GM23338 (cell line): ENCODE results near the gene VPS25. TPM values are rescaled to one million over a fixed set of nuclear protein-coding genes. Genes with fewer than 3 reads are reported as not detected.

Source experiments
- ATAC-seq: fragments of 200-7000 bp; cut with Tn5 transposase; 3 replicates; pipeline ENCODE4 v1.9.1; 2020
- DNase-seq: peaks from one replicate; pipeline ENCODE4 v3.0.0-alpha.2; 2015; ENCODE audit warnings: low spot score
- H2AFZ ChIP-seq: fragments of 200-600 bp; sonication (generic); 2 replicates; pipeline ENCODE4 v1.8.0; 2016; ENCODE audit warnings: antibody characterized with exemption, mild to moderate bottlenecking, moderate library complexity
- H3F3A ChIP-seq: fragments of 200-600 bp; sonication (generic); replicated peaks from 2 replicates; pipeline ENCODE4 v1.8.0; 2017; ENCODE audit warnings: antibody characterized with exemption, mixed run types, low read depth
- H3K27ac ChIP-seq: fragments of 200-600 bp; sonication (generic); 2 replicates; pipeline ENCODE4 v1.6.1; 2016; ENCODE audit warnings: low read depth
- H3K27me3 ChIP-seq: fragments of 200-600 bp; sonication (generic); 2 replicates; pipeline ENCODE4 v1.8.0; 2016; ENCODE audit warnings: mild to moderate bottlenecking, mixed run types, moderate library complexity; ENCODE audit not compliant: insufficient read depth
- H3K36me3 ChIP-seq: fragments of 200-600 bp; sonication (generic); 2 replicates; pipeline ENCODE4 v1.8.0; 2016; ENCODE audit warnings: mild to moderate bottlenecking; ENCODE audit not compliant: insufficient read depth
- H3K4me1 ChIP-seq: fragments of 200-600 bp; sonication (generic); 2 replicates; pipeline ENCODE4 v1.8.0; 2016; ENCODE audit warnings: mild to moderate bottlenecking, moderate library complexity; ENCODE audit not compliant: insufficient read depth
- H3K4me2 ChIP-seq: fragments of 200-600 bp; sonication (generic); 2 replicates; pipeline ENCODE4 v1.7.1; 2017; ENCODE audit warnings: mixed run types
- H3K4me3 ChIP-seq: fragments of 200-600 bp; sonication (generic); 2 replicates; pipeline ENCODE4 v1.6.1; 2016; ENCODE audit warnings: mixed run types
- H3K79me2 ChIP-seq: fragments of 200-600 bp; sonication (generic); replicated peaks from 2 replicates; pipeline ENCODE4 v1.8.0; 2017; ENCODE audit warnings: mild to moderate bottlenecking; ENCODE audit not compliant: insufficient read depth
- H3K9me2 ChIP-seq: fragments of 200-600 bp; sonication (generic); 2 replicates; pipeline ENCODE4 v1.8.0; 2017; ENCODE audit not compliant: insufficient read depth
- H4K20me1 ChIP-seq: fragments of 200-600 bp; sonication (generic); replicated peaks from 2 replicates; pipeline ENCODE4 v1.8.0; 2017; ENCODE audit warnings: mild to moderate bottlenecking; ENCODE audit not compliant: insufficient read depth
- H3K27ac Mint-ChIP-seq: 2 replicates; pipeline ENCODE4 v1.8.0; 2020; ENCODE audit warnings: inconsistent platforms, mild to moderate bottlenecking, moderate library complexity, mixed read lengths
- H3K27me3 Mint-ChIP-seq: 3 replicates; pipeline ENCODE4 v1.8.0; 2022; ENCODE audit warnings: low read depth, mild to moderate bottlenecking, moderate library complexity, mixed read lengths, inconsistent platforms; ENCODE audit not compliant: insufficient read depth, poor library complexity
- H3K36me3 Mint-ChIP-seq: 3 replicates; pipeline ENCODE4 v1.8.0; 2021; ENCODE audit warnings: low read depth, mild to moderate bottlenecking, inconsistent platforms, moderate library complexity, mixed read lengths
- H3K4me1 Mint-ChIP-seq: 3 replicates; pipeline ENCODE4 v1.8.0; 2020; ENCODE audit warnings: mild to moderate bottlenecking, inconsistent platforms, mixed read lengths
- H3K4me3 Mint-ChIP-seq: 3 replicates; pipeline ENCODE4 v1.8.0; 2021; ENCODE audit warnings: moderate library complexity, mild to moderate bottlenecking, inconsistent platforms, mixed read lengths
- H3K9me3 Mint-ChIP-seq: 3 replicates; pipeline ENCODE4 v1.8.0; 2020; ENCODE audit warnings: moderate library complexity, mild to moderate bottlenecking, inconsistent platforms, mixed read lengths
- CREB1 ChIP-seq: fragments of 250-450 bp; sonication (Bioruptor Pico); IDR thresholded peaks from 2 replicates; pipeline ENCODE4 v1.5.0; 2020; ENCODE audit warnings: low read depth, mild to moderate bottlenecking, moderate library complexity
- EZH2phosphoT487 ChIP-seq: fragments of 200-600 bp; sonication (generic); IDR thresholded peaks from one replicate; pipeline ENCODE4 v1.8.1; 2018; ENCODE audit warnings: antibody characterized with exemption; ENCODE audit not compliant: unreplicated experiment
- JUNB ChIP-seq: IDR thresholded peaks from one replicate; pipeline ENCODE4 v1.6.1; 2016; ENCODE audit warnings: antibody characterized with exemption; ENCODE audit not compliant: unreplicated experiment
- NANOG ChIP-seq: IDR thresholded peaks from 2 replicates; pipeline ENCODE4 v1.6.1; 2016; ENCODE audit warnings: antibody characterized with exemption, borderline replicate concordance
- POLR2AphosphoS5 ChIP-seq: IDR thresholded peaks from 2 replicates; pipeline ENCODE4 v1.6.1; 2016; ENCODE audit warnings: antibody characterized with exemption, low read depth
- ZNF114 ChIP-seq: fragments of 250-450 bp; sonication (Bioruptor Pico); IDR thresholded peaks from 2 replicates; pipeline ENCODE4 v1.5.0; 2020; ENCODE audit warnings: mild to moderate bottlenecking, moderate library complexity
- ZNF331 ChIP-seq: fragments of 250-450 bp; sonication (Bioruptor Pico); IDR thresholded peaks from 2 replicates; pipeline ENCODE4 v1.5.0; 2020; ENCODE audit warnings: low read depth, mild to moderate bottlenecking, moderate library complexity
- polyA plus RNA-seq: library from polyadenylated mRNA; unstranded; fragments of >200 nt; fragmentation: Nextera tagmentation; extraction: Ambion mirVana; gene quantifications from 2 replicates; pipeline ENCODE4 v1.2.1, GENCODE V29; 2016
- total RNA-seq: library from RNA; depleted of rRNA; stranded (reverse); fragments of >200 nt; shearing (Covaris generic); gene quantifications from 2 replicates; pipeline ENCODE4 v1.2.3, GENCODE V29; 2014
- TF ChIP-seq, protein P1 (sequence below): IDR thresholded peaks from 2 replicates; pipeline ENCODE4 v1.6.1; 2016; ENCODE audit warnings: antibody characterized with exemption
- TF ChIP-seq, protein P2 (sequence below): IDR thresholded peaks from one replicate; pipeline ENCODE4 v1.6.1; 2018; ENCODE audit warnings: antibody characterized with exemption; ENCODE audit not compliant: unreplicated experiment
- TF ChIP-seq, protein P3 (sequence below), 2 experiments: fragments of 200-600 bp in 1 of 2; sonication (generic) in 1 of 2; conservative IDR thresholded peaks; 2 replicates each; pipeline versions ENCODE4 v1.5.1 to v1.6.1; 2016 to 2017; ENCODE audit warnings: antibody characterized with exemption in 2 of 2, low read depth in 2 of 2, mild to moderate bottlenecking in 2 of 2, moderate library complexity in 1 of 2

The VPS25 gene
- total and polyA plus RNA-seq, 2 experiments from 2014 or later: 105 to 110 TPM

DNA sequence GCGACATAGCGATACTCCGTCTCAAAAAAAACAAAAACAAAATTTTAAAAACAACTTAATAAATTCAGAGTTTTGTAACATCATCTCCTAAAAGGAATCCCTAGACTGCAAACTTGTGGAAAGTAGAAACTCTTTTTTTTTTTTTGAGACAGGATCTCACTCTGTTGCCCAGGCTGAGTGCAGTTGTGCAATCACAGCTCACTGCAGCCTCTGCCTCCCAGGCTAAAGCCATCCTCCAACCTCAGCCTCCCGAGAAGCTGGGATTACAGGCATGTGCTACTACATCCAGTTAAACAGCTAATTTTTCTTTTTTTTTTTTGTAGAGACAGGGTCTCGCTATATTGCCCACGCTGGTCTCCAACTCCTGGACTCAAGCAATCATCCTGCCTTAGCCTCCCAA is 48.1 kb upstream of the VPS25 start:
- Histone ChIP-seq H3K4me1 (no peaks in the 10 kb centered on the region), H3F3A (no peaks in the 10 kb centered on the region), H3K9me2 (no peaks in the 10 kb centered on the region), H3K4me3 (no peak overlapping the region), H4K20me1 (0 out of 2 replicates have a peak, but pooled peaks cover 3% of the 10 kb centered on the region), H3K79me2 (no peaks in the 10 kb centered on the region), H2AFZ (no peak overlapping the region), H3K4me2 (no peak overlapping the region), H3K27me3 (no peaks in the 10 kb centered on the region), H3K36me3 (peaks cover 11% of the 10 kb centered on the region), H3K27ac (no peak overlapping the region)
- H3K36me3 Mint-ChIP-seq: peaks cover 37% of the 10 kb centered on the region
- no peak overlapping the region for H3K4me3 Mint-ChIP-seq
- H3K27ac Mint-ChIP-seq: no peak overlapping the region
- DNase-seq: no peak
- H3K27me3 Mint-ChIP-seq: no peaks in the 10 kb centered on the region
- H3K9me3 Mint-ChIP-seq: no peaks in the 10 kb centered on the region
- TF ChIP-seq, protein P1, sequence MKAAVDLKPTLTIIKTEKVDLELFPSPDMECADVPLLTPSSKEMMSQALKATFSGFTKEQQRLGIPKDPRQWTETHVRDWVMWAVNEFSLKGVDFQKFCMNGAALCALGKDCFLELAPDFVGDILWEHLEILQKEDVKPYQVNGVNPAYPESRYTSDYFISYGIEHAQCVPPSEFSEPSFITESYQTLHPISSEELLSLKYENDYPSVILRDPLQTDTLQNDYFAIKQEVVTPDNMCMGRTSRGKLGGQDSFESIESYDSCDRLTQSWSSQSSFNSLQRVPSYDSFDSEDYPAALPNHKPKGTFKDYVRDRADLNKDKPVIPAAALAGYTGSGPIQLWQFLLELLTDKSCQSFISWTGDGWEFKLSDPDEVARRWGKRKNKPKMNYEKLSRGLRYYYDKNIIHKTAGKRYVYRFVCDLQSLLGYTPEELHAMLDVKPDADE: no peak
- TF ChIP-seq ZNF331 (CRISPR knock-in tag): no peak
- TF ChIP-seq, protein P2, sequence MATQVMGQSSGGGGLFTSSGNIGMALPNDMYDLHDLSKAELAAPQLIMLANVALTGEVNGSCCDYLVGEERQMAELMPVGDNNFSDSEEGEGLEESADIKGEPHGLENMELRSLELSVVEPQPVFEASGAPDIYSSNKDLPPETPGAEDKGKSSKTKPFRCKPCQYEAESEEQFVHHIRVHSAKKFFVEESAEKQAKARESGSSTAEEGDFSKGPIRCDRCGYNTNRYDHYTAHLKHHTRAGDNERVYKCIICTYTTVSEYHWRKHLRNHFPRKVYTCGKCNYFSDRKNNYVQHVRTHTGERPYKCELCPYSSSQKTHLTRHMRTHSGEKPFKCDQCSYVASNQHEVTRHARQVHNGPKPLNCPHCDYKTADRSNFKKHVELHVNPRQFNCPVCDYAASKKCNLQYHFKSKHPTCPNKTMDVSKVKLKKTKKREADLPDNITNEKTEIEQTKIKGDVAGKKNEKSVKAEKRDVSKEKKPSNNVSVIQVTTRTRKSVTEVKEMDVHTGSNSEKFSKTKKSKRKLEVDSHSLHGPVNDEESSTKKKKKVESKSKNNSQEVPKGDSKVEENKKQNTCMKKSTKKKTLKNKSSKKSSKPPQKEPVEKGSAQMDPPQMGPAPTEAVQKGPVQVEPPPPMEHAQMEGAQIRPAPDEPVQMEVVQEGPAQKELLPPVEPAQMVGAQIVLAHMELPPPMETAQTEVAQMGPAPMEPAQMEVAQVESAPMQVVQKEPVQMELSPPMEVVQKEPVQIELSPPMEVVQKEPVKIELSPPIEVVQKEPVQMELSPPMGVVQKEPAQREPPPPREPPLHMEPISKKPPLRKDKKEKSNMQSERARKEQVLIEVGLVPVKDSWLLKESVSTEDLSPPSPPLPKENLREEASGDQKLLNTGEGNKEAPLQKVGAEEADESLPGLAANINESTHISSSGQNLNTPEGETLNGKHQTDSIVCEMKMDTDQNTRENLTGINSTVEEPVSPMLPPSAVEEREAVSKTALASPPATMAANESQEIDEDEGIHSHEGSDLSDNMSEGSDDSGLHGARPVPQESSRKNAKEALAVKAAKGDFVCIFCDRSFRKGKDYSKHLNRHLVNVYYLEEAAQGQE: no peak
- no peak for TF ChIP-seq NANOG
- TF ChIP-seq CREB1 (CRISPR knock-in tag): no peak
- no peak for TF ChIP-seq JUNB
- no peak for TF ChIP-seq EZH2phosphoT487
- TF ChIP-seq ZNF114 (CRISPR knock-in tag): no peak
- H3K4me1 Mint-ChIP-seq: no peaks in the 10 kb centered on the region
- ATAC-seq: no peak

DNA sequence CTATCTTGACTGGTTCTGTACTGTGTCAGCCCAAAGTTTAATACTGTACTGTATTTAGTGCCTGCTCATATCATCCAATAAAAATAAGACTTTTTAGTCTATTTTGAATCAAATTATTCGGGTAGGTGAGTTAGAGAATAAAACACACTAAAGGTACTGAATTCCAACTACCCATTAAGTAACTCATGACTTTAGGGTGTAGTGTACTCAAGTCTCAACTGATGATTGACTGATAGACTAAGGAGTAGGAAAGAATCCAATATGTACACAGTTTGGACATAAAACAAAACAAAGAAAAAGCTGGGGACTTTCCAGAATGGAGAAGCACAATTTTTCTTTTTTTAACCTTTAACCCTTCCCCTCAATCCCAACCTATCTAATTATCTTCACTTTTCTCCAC is 32.5 kb upstream of the VPS25 start:
- H3K4me3 Mint-ChIP-seq: no peak overlapping the region; the same call in 2 of the 3 replicates
- no peak for TF ChIP-seq POLR2AphosphoS5
- no peak for TF ChIP-seq ZNF114 (CRISPR knock-in tag)
- TF ChIP-seq, protein P2: no peak
- TF ChIP-seq, protein P3, sequence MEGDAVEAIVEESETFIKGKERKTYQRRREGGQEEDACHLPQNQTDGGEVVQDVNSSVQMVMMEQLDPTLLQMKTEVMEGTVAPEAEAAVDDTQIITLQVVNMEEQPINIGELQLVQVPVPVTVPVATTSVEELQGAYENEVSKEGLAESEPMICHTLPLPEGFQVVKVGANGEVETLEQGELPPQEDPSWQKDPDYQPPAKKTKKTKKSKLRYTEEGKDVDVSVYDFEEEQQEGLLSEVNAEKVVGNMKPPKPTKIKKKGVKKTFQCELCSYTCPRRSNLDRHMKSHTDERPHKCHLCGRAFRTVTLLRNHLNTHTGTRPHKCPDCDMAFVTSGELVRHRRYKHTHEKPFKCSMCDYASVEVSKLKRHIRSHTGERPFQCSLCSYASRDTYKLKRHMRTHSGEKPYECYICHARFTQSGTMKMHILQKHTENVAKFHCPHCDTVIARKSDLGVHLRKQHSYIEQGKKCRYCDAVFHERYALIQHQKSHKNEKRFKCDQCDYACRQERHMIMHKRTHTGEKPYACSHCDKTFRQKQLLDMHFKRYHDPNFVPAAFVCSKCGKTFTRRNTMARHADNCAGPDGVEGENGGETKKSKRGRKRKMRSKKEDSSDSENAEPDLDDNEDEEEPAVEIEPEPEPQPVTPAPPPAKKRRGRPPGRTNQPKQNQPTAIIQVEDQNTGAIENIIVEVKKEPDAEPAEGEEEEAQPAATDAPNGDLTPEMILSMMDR (conservative IDR thresholded peaks at IDR 0.05; ENCODE audit: low read depth in 2 of 2): no peak
- TF ChIP-seq CREB1 (CRISPR knock-in tag): no peak

More for the DNA sequence above, 32.5 kb upstream of the VPS25 start:
- peaks cover 5% of the 10 kb centered on the region; the same call in 1 of the 2 replicates for H3K9me2 ChIP-seq
- Mint-ChIP-seq H3K36me3 (peaks cover 5% of the 10 kb centered on the region; the same call in 2 of the 3 replicates), H3K27me3 (peaks cover 16% of the 10 kb centered on the region), H3K27ac (no peak overlapping the region), H3K4me1 (peaks cover 17% of the 10 kb centered on the region), H3K9me3 (peaks cover 8% of the 10 kb centered on the region)
- H3K4me3 ChIP-seq: no peak overlapping the region
- H3K4me1 ChIP-seq: peaks cover 22% of the 10 kb centered on the region
- H3F3A ChIP-seq: 0 out of 2 replicates have a peak, but pooled peaks cover 8% of the 10 kb centered on the region
- peaks cover 17% of the 10 kb centered on the region for H3K79me2 ChIP-seq
- H3K27ac ChIP-seq: no peak overlapping the region
- ATAC-seq (no peak), DNase-seq (no peak)
- peaks cover 7% of the 10 kb centered on the region for H3K27me3 ChIP-seq
- H3K36me3 ChIP-seq: no peaks in the 10 kb centered on the region
- H3K4me2 ChIP-seq: no peak overlapping the region
- H2AFZ ChIP-seq: no peak overlapping the region
- H4K20me1 ChIP-seq: no peaks in the 10 kb centered on the region
